Spleen (tissue), 11 donors: ENCODE results near the gene RALBP1. TPM values are rescaled to one million over a fixed set of nuclear protein-coding genes. Genes with fewer than 3 reads are reported as not detected.

ENCODE experiments used
- DNase-seq: peaks from one replicate; pipeline ENCODE4 v3.0.0-alpha.2; 2020
- H3K27ac ChIP-seq, 8 donors: fragments of 200-600 bp; sonication (generic) in 7 of 8; 1 replicate in 4 of 8; 2 replicates in 4 of 8; pipeline versions ENCODE4 v1.5.0 to v1.8.0; 2016 to 2021; ENCODE audit warnings: inconsistent platforms in 4 of 8, mild to moderate bottlenecking in 4 of 8, moderate library complexity in 1 of 8
- H3K27me3 ChIP-seq, 7 donors: fragments of 200-600 bp; sonication (generic) in 6 of 7; replicated peaks in 1 of 7; 1 replicate in 4 of 7; 2 replicates in 3 of 7; pipeline versions ENCODE4 v1.5.0 to v1.8.0; 2016 to 2021; ENCODE audit warnings: inconsistent platforms in 3 of 7, mild to moderate bottlenecking in 1 of 7
- H3K36me3 ChIP-seq, 6 donors: fragments of 200-600 bp; sonication (generic) in 5 of 6; 1 replicate in 4 of 6; 2 replicates in 2 of 6; pipeline versions ENCODE4 v1.5.0 to v1.8.0; 2016 to 2021; ENCODE audit warnings: inconsistent platforms in 2 of 6
- H3K4me1 ChIP-seq, 6 donors: fragments of 200-600 bp; sonication (generic) in 5 of 6; 1 replicate in 3 of 6; 2 replicates in 3 of 6; pipeline versions ENCODE4 v1.5.0 to v1.8.0; 2016 to 2021; ENCODE audit warnings: inconsistent platforms in 3 of 6
- H3K4me3 ChIP-seq, 8 donors: fragments of 200-600 bp; sonication (generic) in 7 of 8; 1 replicate in 4 of 8; 2 replicates in 4 of 8; pipeline versions ENCODE4 v1.5.0 to v1.8.0; 2016 to 2021; ENCODE audit warnings: inconsistent platforms in 4 of 8, mild to moderate bottlenecking in 4 of 8, moderate library complexity in 2 of 8
- H3K9me3 ChIP-seq, 8 donors: fragments of 200-600 bp; sonication (generic) in 7 of 8; 1 replicate in 4 of 8; 2 replicates in 4 of 8; pipeline versions ENCODE4 v1.5.0 to v1.8.0; 2016 to 2021; ENCODE audit warnings: inconsistent platforms in 4 of 8
- POLR2A ChIP-seq, 3 donors: fragments of 450-650 bp; IDR thresholded peaks; one replicate each; pipeline ENCODE4 v1.5.1; 2017; ENCODE audit warnings: antibody characterized with exemption in 3 of 3, mild to moderate bottlenecking in 1 of 3
- POLR2AphosphoS5 ChIP-seq, 3 donors: sonication (generic); formaldehyde crosslinking; IDR thresholded peaks; one replicate each; pipeline ENCODE4 v1.5.1; 2017; ENCODE audit warnings: antibody characterized with exemption in 3 of 3
- WGBS, 5 donors: extraction: QIAGEN DNeasy Blood & Tissue Kit in 3 of 5; methylation state at CpG; one replicate each; pipeline versions ENCODE4 v1.1.5 to v1.1.7; 2013 to 2018; 5-methylcytosine and 5-hydroxymethylcytosine counted together
- intact Hi-C: fragments of 100-400 bp; cut with DNase I; formaldehyde crosslinking; loops from one replicate; pipeline ENCODE4 v1.15.0; 2023; ENCODE audit warnings: low total_unique reads
- polyA plus RNA-seq, 3 donors: library from polyadenylated mRNA; stranded (reverse); fragments of 200-250 nt; gene quantifications; one replicate each; pipeline ENCODE4 v1.2.1, GENCODE V29; 2013
- total RNA-seq, 7 donors: library from RNA; depleted of rRNA in 3 of 7; stranded (reverse); fragments of >200 nt in 3 of 7; fragmentation: NEBNext Ultra II Directional in 4 of 7; extraction: Animal tissue kit (Norgen Biotek cat#: 25700) in 4 of 7; gene quantifications; one replicate each; pipeline versions ENCODE4 v1.1.0 to v1.2.1, GENCODE V29; 2016 to 2021
- TF ChIP-seq, protein P1 (sequence below), 11 experiments: fragments of 200-600 bp in 7 of 11; fragments of 450-650 bp in 4 of 11; sonication (generic) in 4 of 11; IDR thresholded peaks in 8 of 11; conservative IDR thresholded peaks in 3 of 11; 1 replicate in 7 of 11; 2 replicates in 4 of 11; pipeline versions ENCODE4 v1.4.0 to v1.8.0; 2016 to 2021; ENCODE audit warnings: antibody characterized with exemption in 11 of 11, inconsistent platforms in 4 of 11, mild to moderate bottlenecking in 1 of 11
- donor health status: healthy with polysubstance abuse.
- donor health status: DM: no; HTN: no; CAD: no; lungs with moderate emphysema.
- donor health status: DM: no; HTN: no; CAD: no.
- donor health status: Bipolar disorder and iron deficiency.
- donor health status: healthy.
- donor health status: DM: no; HTN: no; CAD: no.
- donor health status: DM: yes; HTN: yes; CAD: no.

RALBP1 gene
- total and polyA plus RNA-seq, 10 donors, result 13.6 to 76.4 (median 50.0) TPM

- Histone ChIP-seq H3K36me3 (peaks cover 0 to 100% (median 94%) of the 10 kb centered on the region in 6 donors), H3K27me3 (no peaks in the 10 kb centered on the region), H3K4me3 (no peak overlapping the region), H3K27ac (no peak overlapping the region), H3K9me3 (peaks cover 0 to 16% (median 8%) of the 10 kb centered on the region in 8 donors), H3K4me1 (no peaks in the 10 kb centered on the region)
- WGBS, 5 donors, result 92 to 95% (median 94%) methylated on average over 7 of the region's 7 CpGs
- no peak for DNase-seq
- TF ChIP-seq, protein P1, sequence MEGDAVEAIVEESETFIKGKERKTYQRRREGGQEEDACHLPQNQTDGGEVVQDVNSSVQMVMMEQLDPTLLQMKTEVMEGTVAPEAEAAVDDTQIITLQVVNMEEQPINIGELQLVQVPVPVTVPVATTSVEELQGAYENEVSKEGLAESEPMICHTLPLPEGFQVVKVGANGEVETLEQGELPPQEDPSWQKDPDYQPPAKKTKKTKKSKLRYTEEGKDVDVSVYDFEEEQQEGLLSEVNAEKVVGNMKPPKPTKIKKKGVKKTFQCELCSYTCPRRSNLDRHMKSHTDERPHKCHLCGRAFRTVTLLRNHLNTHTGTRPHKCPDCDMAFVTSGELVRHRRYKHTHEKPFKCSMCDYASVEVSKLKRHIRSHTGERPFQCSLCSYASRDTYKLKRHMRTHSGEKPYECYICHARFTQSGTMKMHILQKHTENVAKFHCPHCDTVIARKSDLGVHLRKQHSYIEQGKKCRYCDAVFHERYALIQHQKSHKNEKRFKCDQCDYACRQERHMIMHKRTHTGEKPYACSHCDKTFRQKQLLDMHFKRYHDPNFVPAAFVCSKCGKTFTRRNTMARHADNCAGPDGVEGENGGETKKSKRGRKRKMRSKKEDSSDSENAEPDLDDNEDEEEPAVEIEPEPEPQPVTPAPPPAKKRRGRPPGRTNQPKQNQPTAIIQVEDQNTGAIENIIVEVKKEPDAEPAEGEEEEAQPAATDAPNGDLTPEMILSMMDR (IDR thresholded peaks at IDR 0.05 in 8 of 11, conservative IDR thresholded peaks at IDR 0.05 in 3 of 11), result no peak
- TF ChIP-seq POLR2AphosphoS5 (IDR thresholded peaks at IDR 0.05) (no peak), POLR2A (IDR thresholded peaks at IDR 0.05) (no peak)
- intact Hi-C loops, result no loop called here
These were observed 74.1 kb downstream of the RALBP1 start for GRCh38 chr18:9549405-9549804.

- Histone ChIP-seq H3K4me1 (no peaks in the 10 kb centered on the region), H3K36me3 (peaks cover 0 to 100% (median 98%) of the 10 kb centered on the region in 6 donors), H3K27me3 (no peaks in the 10 kb centered on the region), H3K27ac (no peak overlapping the region), H3K4me3 (no peak overlapping the region), H3K9me3 (peaks cover 0 to 16% (median 8%) of the 10 kb centered on the region in 8 donors)
- WGBS, 5 donors, result 89 to 98% (median 96%) methylated on average over 4 of the region's 4 CpGs
- no peak for DNase-seq
- TF ChIP-seq POLR2AphosphoS5 (IDR thresholded peaks at IDR 0.05) (no peak), POLR2A (IDR thresholded peaks at IDR 0.05) (no peak)
- TF ChIP-seq, protein P1 (IDR thresholded peaks at IDR 0.05 in 8 of 11, conservative IDR thresholded peaks at IDR 0.05 in 3 of 11), result no peak
- intact Hi-C loops, result no loop called here
These were observed 75.1 kb downstream of the RALBP1 start for GRCh38 chr18:9550429-9550828.

GRCh38 chr18:9552191-9552590 lies 76.9 kb downstream of the RALBP1 start:
- DNase-seq, result no peak
- TF ChIP-seq POLR2AphosphoS5 (IDR thresholded peaks at IDR 0.05) (no peak), POLR2A (IDR thresholded peaks at IDR 0.05) (no peak)
- TF ChIP-seq, protein P1 (IDR thresholded peaks at IDR 0.05 in 8 of 11, conservative IDR thresholded peaks at IDR 0.05 in 3 of 11), result no peak
- Histone ChIP-seq H3K4me1 (no peaks in the 10 kb centered on the region), H3K36me3 (peaks cover 0 to 100% (median 96%) of the 10 kb centered on the region in 6 donors), H3K9me3 (peaks cover 0 to 16% (median 8%) of the 10 kb centered on the region in 8 donors), H3K4me3 (no peak overlapping the region), H3K27me3 (no peaks in the 10 kb centered on the region), H3K27ac (no peak overlapping the region)
- WGBS, 5 donors, result 97 to 99% (median 99%) methylated on average over 3 of the region's 3 CpGs
- intact Hi-C loops, result no loop called here

GRCh38 chr18:9552616-9553015 lies 77.3 kb downstream of the RALBP1 start:
- H3K27ac ChIP-seq, result no peak overlapping the region
- no peaks in the 10 kb centered on the region for H3K4me1 ChIP-seq
- no peaks in the 10 kb centered on the region for H3K27me3 ChIP-seq
- TF ChIP-seq, protein P1 (IDR thresholded peaks at IDR 0.05 in 8 of 11, conservative IDR thresholded peaks at IDR 0.05 in 3 of 11), result no peak
- TF ChIP-seq POLR2A (IDR thresholded peaks at IDR 0.05) (no peak), POLR2AphosphoS5 (IDR thresholded peaks at IDR 0.05) (no peak)
- H3K36me3 ChIP-seq, result peaks cover 0 to 100% (median 96%) of the 10 kb centered on the region in 6 donors
- no peak for DNase-seq
- WGBS, 5 donors, result 89 to 97% (median 92%) methylated on average over 4 of the region's 4 CpGs
- peaks cover 0 to 16% (median 8%) of the 10 kb centered on the region in 8 donors for H3K9me3 ChIP-seq
- no peak overlapping the region for H3K4me3 ChIP-seq
- intact Hi-C loops, result no loop called here
